Neural cell (in vitro differentiated cells): Measurements from ENCODE around the gene KRT82.

Source experiments
- CTCF ChIP-seq: fragments of 450-650 bp; IDR thresholded peaks from 2 replicates; pipeline ENCODE4 v1.5.1; 2014; ENCODE audit warnings: antibody characterized with exemption, mild to moderate bottlenecking, moderate library complexity; ENCODE audit not compliant: poor library complexity, severe bottlenecking
- EP300 ChIP-seq: fragments of 450-650 bp; conservative IDR thresholded peaks from 2 replicates; pipeline ENCODE4 v1.6.1; 2014; ENCODE audit warnings: antibody characterized with exemption, mild to moderate bottlenecking, moderate library complexity; ENCODE audit not compliant: poor library complexity, severe bottlenecking
- RAD21 ChIP-seq: fragments of 450-650 bp; conservative IDR thresholded peaks from 2 replicates; pipeline ENCODE4 v1.6.1; 2014; ENCODE audit warnings: antibody characterized with exemption, mild to moderate bottlenecking, moderate library complexity
- TAF1 ChIP-seq: IDR thresholded peaks from 2 replicates; pipeline ENCODE4 v1.6.1; 2012; ENCODE audit warnings: low read depth

GRCh38 chr12:52436828-52437474 lies 30.8 kb upstream of the KRT82 start:
- TF ChIP-seq TAF1 (no peak), RAD21 (no peak), CTCF (no peak), EP300 (no peak)
